GM23248 (cell line): ENCODE measurements around the gene GLIPR1L2. TPM values are rescaled to one million over a fixed set of nuclear protein-coding genes. Genes with fewer than 3 reads are reported as not detected.

Experiments used
- DNase-seq: peaks from one replicate; pipeline ENCODE4 v3.0.0-alpha.2; 2015
- H2AFZ ChIP-seq: fragments of 200-600 bp; sonication (generic); 2 replicates; pipeline ENCODE4 v1.6.1; 2016; ENCODE audit warnings: antibody characterized with exemption
- H3F3A ChIP-seq: fragments of 200-600 bp; sonication (generic); 2 replicates; pipeline ENCODE4 v1.6.1; 2016; ENCODE audit warnings: mild to moderate bottlenecking, antibody characterized with exemption, mixed run types; ENCODE audit not compliant: insufficient read depth
- H3K27ac ChIP-seq: fragments of 200-600 bp; sonication (generic); 2 replicates; pipeline ENCODE4 v1.5.1; 2016; ENCODE audit warnings: mild to moderate bottlenecking
- H3K27me3 ChIP-seq: fragments of 200-600 bp; sonication (generic); replicated peaks from 2 replicates; pipeline ENCODE4 v1.6.1; 2016; ENCODE audit warnings: mild to moderate bottlenecking; ENCODE audit not compliant: insufficient read depth
- H3K36me3 ChIP-seq: fragments of 200-600 bp; sonication (generic); 2 replicates; pipeline ENCODE4 v1.6.1; 2016; ENCODE audit warnings: low read depth, mild to moderate bottlenecking
- H3K4me1 ChIP-seq: fragments of 200-600 bp; sonication (generic); 2 replicates; pipeline ENCODE4 v1.6.1; 2016; ENCODE audit warnings: mild to moderate bottlenecking; ENCODE audit not compliant: insufficient read depth
- H3K4me2 ChIP-seq: fragments of 200-600 bp; sonication (generic); one replicate; pipeline ENCODE4 v1.6.1; 2016; ENCODE audit warnings: mild to moderate bottlenecking; ENCODE audit not compliant: unreplicated experiment
- H3K4me3 ChIP-seq: fragments of 200-600 bp; sonication (generic); 2 replicates; pipeline ENCODE4 v1.5.1; 2016; ENCODE audit warnings: mild to moderate bottlenecking
- H3K79me2 ChIP-seq: fragments of 200-600 bp; sonication (generic); 2 replicates; pipeline ENCODE4 v1.6.1; 2016; ENCODE audit warnings: mild to moderate bottlenecking; ENCODE audit not compliant: insufficient read depth
- H3K9ac ChIP-seq: fragments of 200-600 bp; sonication (generic); 2 replicates; pipeline ENCODE4 v1.6.1; 2016; ENCODE audit warnings: mild to moderate bottlenecking
- H3K9me2 ChIP-seq: fragments of 200-600 bp; sonication (generic); 2 replicates; pipeline ENCODE4 v1.6.1; 2016; ENCODE audit warnings: mixed run types, mild to moderate bottlenecking, moderate library complexity; ENCODE audit not compliant: insufficient read depth
- H3K9me3 ChIP-seq: fragments of 200-600 bp; sonication (generic); one replicate; pipeline ENCODE4 v1.6.1; 2017; ENCODE audit warnings: low read depth
- H4K20me1 ChIP-seq: fragments of 200-600 bp; sonication (generic); 2 replicates; pipeline ENCODE4 v1.6.0; 2016; ENCODE audit not compliant: insufficient read depth
- EZH2 ChIP-seq: fragments of 200-600 bp; sonication (generic); IDR thresholded peaks from 2 replicates; pipeline ENCODE4 v1.6.1; 2018; ENCODE audit warnings: antibody characterized with exemption, mild to moderate bottlenecking; ENCODE audit not compliant: insufficient read depth, poor library complexity, severe bottlenecking
- EZH2phosphoT487 ChIP-seq: fragments of 200-600 bp; sonication (generic); IDR thresholded peaks from 2 replicates; pipeline ENCODE4 v1.6.1; 2018; ENCODE audit warnings: antibody characterized with exemption, moderate library complexity, mild to moderate bottlenecking, low read depth; ENCODE audit not compliant: insufficient read depth
- WGBS, 2 experiments: methylation state at CpG; one replicate each; pipeline ENCODE4 v1.1.6; 2015 to 2017; ENCODE audit warnings: low lambda C conversion rate in 2 of 2, low coverage in 1 of 2; ENCODE audit errors: missing lambda C conversion rate in 2 of 2; 5-methylcytosine and 5-hydroxymethylcytosine counted together
- in situ Hi-C: fragments of 300-500 bp; cut with MboI; formaldehyde crosslinking; loops from 2 replicates; pipeline ENCODE4 v1.15.0; 2020
- polyA plus RNA-seq: library from polyadenylated mRNA; unstranded; fragments of >200 nt; fragmentation: Nextera tagmentation; extraction: Ambion mirVana; gene quantifications from 2 replicates; pipeline ENCODE4 v1.2.1, GENCODE V29; 2016
- total RNA-seq: library from RNA; depleted of rRNA; stranded (reverse); fragments of >200 nt; shearing (Covaris generic); gene quantifications from 2 replicates; pipeline ENCODE4 v1.2.3, GENCODE V29; 2014

Gene GLIPR1L2
- total and polyA plus RNA-seq, 2 experiments from 2014 or later: 1.6 to 2.1 TPM

GRCh38 chr12:75459755-75460154 lies 68.9 kb downstream of the GLIPR1L2 start:
- 93 to 94% methylated on average over 3 of the region's 3 CpGs for WGBS, 2 experiments
- peaks cover 8% of the 10 kb centered on the region for H3F3A ChIP-seq
- no peak overlapping the region for H3K4me3 ChIP-seq
- no peak for DNase-seq
- H2AFZ ChIP-seq: no peak overlapping the region
- H3K9ac ChIP-seq: no peak overlapping the region
- no peak overlapping the region for H3K27ac ChIP-seq
- no peak for TF ChIP-seq EZH2phosphoT487
- TF ChIP-seq EZH2: no peak
- no peaks in the 10 kb centered on the region for H4K20me1 ChIP-seq
- H3K27me3 ChIP-seq: no peaks in the 10 kb centered on the region
- in situ Hi-C loops: no loop called here
- H3K36me3 ChIP-seq: no peaks in the 10 kb centered on the region
- no peaks in the 10 kb centered on the region for H3K79me2 ChIP-seq
- H3K9me3 ChIP-seq: peaks cover 3% of the 10 kb centered on the region
- H3K9me2 ChIP-seq: no peaks in the 10 kb centered on the region; the same call in 1 of the 2 replicates
- no peak overlapping the region for H3K4me2 ChIP-seq
- peaks cover 7% of the 10 kb centered on the region; the same call in 1 of the 2 replicates for H3K4me1 ChIP-seq

GRCh38 chr12:75460204-75460603 lies 69.3 kb downstream of the GLIPR1L2 start:
- Histone ChIP-seq H3K9me2 (no peaks in the 10 kb centered on the region), H3K9ac (no peak overlapping the region), H3F3A (peaks cover 8% of the 10 kb centered on the region), H2AFZ (no peak overlapping the region), H3K79me2 (no peaks in the 10 kb centered on the region), H3K9me3 (peaks cover 3% of the 10 kb centered on the region), H3K4me1 (peaks cover 7% of the 10 kb centered on the region; the same call in 1 of the 2 replicates), H3K27ac (no peak overlapping the region), H4K20me1 (no peaks in the 10 kb centered on the region), H3K4me3 (no peak overlapping the region), H3K36me3 (no peaks in the 10 kb centered on the region), H3K4me2 (peak overlapping the region; percentile 37), H3K27me3 (no peaks in the 10 kb centered on the region)
- in situ Hi-C loops: no loop called here
- DNase-seq: no peak
- no peak for TF ChIP-seq EZH2phosphoT487
- TF ChIP-seq EZH2: no peak

GRCh38 chr12:75471902-75472890 lies 81.3 kb downstream of the GLIPR1L2 start:
- no peak overlapping the region for H3K27ac ChIP-seq
- no peak overlapping the region for H3K4me3 ChIP-seq
- no peaks in the 10 kb centered on the region for H3K27me3 ChIP-seq
- no peak overlapping the region for H3K4me2 ChIP-seq
- no peaks in the 10 kb centered on the region for H3K9me2 ChIP-seq
- WGBS, 2 experiments: 77 to 81% methylated on average over 6 of the region's 6 CpGs
- H3K9ac ChIP-seq: no peak overlapping the region
- no peak overlapping the region for H2AFZ ChIP-seq
- no peaks in the 10 kb centered on the region for H3F3A ChIP-seq
- H3K4me1 ChIP-seq: no peaks in the 10 kb centered on the region
- H4K20me1 ChIP-seq: no peaks in the 10 kb centered on the region
- H3K36me3 ChIP-seq: no peaks in the 10 kb centered on the region
- H3K9me3 ChIP-seq: no peaks in the 10 kb centered on the region
- in situ Hi-C loops: no loop called here
- TF ChIP-seq EZH2 (no peak), EZH2phosphoT487 (no peak)
- no peaks in the 10 kb centered on the region for H3K79me2 ChIP-seq
- no peak for DNase-seq

- Histone ChIP-seq H3K27me3 (no peaks in the 10 kb centered on the region), H4K20me1 (no peaks in the 10 kb centered on the region), H3K36me3 (no peaks in the 10 kb centered on the region), H3K79me2 (no peaks in the 10 kb centered on the region), H3K27ac (no peak overlapping the region), H3K9me3 (no peaks in the 10 kb centered on the region), H3K9ac (no peak overlapping the region), H3K4me3 (no peak overlapping the region), H2AFZ (no peak overlapping the region), H3F3A (peaks cover 13% of the 10 kb centered on the region), H3K9me2 (no peaks in the 10 kb centered on the region), H3K4me2 (no peak overlapping the region), H3K4me1 (peaks cover 15% of the 10 kb centered on the region)
- WGBS, 2 experiments: 54 to 66% methylated on average over 2 of the region's 2 CpGs
- in situ Hi-C loops: no loop called here
- TF ChIP-seq EZH2phosphoT487 (no peak), EZH2 (no peak)
- no peak for DNase-seq
These were observed 83.2 kb downstream of the GLIPR1L2 start for GRCh38 chr12:75474116-75474515.
